A549 treated with AZD9567 at 1 μM for 4 hours (cell line): Measurements from ENCODE around the gene SUMO2. TPM values are rescaled to one million over a fixed set of nuclear protein-coding genes. Genes with fewer than 3 reads are reported as not detected.

Source experiments
- total RNA-seq: library from RNA; stranded (reverse); fragments of 200-300 nt; extraction: Qiagen RNA extraction; gene quantifications from 5 replicates; pipeline ENCODE4 v1.2.3, GENCODE V29; 2022; ENCODE audit not compliant: insufficient read depth

Gene SUMO2
- 352 to 579 TPM (median 384 TPM) in 5 replicates for total RNA-seq

DNA sequence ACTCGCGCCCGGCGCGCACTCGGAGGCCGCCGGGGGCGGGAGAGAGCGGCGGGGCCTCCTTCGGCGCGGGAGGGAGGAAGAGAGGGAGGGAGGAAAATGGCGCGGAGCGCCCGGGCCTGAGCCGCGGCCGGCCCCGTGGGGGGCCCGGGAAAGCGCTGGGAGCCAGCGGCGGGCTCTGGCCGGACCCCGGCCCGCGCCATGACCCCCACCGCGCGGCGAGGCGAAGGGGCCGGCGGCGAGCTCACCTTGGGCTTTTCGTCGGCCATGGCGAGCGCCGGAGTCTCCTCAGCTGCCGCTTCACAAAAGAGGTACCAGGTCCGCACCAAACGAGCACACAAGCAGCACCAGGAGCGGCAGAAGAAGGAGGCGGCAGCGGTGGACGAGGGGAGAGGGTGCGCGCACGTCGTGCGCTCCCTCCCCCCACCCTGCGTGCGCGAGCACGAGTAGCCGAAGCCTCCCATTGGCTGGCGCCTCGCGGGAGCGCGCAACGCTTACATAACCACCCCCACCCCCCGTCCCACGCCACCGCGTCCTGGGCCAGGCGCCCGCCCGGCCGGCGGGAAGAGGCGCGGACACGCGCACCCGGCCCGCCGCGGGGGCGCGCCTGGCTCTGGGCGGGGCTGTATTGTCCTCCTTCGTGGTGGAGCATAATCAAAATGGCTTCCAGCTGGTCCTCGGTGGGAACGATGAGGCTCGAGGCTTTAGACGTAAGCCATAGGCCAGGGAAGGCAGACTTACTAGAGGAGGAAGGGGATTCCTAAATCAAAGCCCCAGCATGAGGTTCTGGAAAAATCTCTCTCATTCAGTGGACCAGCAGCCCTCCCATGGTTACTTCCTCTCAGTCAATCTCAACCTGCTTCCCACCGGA, at the start of gene SUMO2:
SUMO2 (minus strand) TSS at position 391 of the 868 bp plus-strand sequence; CDS start at position 266, 125 bp downstream.

DNA sequence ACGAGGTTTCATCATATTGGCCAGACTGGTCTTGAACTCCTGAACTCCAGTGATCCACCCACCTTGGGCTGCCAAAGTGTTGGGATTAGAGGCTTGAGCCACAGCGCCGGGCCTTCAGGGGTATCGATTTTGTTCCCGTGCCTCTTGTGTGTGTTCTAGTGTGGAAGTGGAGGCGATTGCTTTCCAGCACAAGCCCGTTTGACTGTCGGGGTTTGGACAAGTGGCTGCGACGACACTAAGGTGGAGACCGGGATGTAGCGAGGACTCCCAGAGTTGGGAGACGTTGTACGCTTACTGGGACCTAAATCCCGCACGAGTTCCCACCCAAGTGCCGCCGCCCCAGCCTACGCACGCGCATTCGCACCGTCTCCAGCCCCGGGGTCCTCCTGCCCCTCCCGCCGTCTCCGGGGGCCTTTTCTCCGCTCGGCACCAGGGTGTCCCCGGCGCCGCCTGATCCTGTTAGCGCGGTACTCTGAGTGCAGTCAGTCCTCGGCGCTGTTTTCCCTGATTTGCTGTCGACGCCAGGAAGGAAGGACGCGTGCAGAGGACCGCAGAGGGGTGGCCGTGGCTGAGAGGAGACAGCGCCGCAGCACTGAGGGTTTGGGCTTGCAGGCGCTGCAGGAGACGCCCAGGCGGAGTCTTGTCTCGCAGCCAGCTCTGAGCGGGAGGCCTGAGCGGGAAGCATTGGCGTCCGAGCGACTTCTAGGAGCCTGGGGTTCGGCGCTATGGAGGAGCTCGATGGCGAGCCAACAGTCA, 22.5 kb upstream of the SUMO2 start, which contains the start of gene NUP85:
NUP85 (plus strand) TSS at position 643 of the 756 bp plus-strand sequence; CDS start at position 726, 83 bp downstream.

DNA sequence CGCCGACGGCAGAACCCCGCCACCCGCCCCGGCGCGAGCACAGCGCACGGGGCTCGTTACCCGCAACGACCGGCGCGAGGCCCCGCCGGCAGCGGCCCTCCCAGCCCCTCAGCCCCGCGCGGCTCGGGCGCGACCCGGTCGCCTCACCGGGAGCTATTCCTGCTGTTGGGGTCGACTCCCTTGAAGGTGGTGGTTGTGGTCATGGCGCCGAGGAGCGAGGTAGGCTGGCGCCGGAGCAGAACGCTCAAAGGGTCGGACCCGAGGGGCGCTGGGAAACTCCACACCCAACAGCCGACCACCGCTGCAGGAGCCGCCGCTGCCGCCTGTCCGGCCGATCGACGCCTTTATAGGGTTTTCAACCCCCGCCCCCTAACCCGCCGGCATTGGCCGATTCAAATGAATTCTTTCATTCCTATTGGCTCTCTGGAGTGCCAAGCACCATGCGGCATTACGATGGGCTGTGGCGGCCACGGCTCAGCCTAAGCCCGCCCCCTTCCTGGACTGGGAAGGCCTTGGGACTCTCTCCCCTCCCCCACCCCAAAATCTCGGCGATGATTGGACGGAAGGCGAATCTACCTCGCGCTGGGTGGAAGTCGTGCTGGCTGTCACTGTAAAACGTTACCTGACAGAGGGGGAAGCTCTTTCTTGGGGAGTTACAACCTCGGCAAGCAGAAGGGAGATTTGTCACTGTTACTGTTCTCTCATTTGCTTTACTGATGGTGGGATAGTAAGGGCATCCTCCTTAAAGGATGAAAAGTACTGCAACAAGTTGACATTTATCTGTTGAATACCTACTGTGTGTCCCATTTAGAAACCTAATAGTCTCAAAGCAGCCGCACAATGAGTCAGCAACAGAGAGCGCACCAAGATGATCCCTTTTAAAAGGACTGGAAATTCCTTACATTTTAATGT, 28.3 kb downstream of the SUMO2 start, which contains the start of gene JPT1:
JPT1 (minus strand) TSS at position 318 of the 912 bp plus-strand sequence; CDS start at position 203, 115 bp downstream.

DNA sequence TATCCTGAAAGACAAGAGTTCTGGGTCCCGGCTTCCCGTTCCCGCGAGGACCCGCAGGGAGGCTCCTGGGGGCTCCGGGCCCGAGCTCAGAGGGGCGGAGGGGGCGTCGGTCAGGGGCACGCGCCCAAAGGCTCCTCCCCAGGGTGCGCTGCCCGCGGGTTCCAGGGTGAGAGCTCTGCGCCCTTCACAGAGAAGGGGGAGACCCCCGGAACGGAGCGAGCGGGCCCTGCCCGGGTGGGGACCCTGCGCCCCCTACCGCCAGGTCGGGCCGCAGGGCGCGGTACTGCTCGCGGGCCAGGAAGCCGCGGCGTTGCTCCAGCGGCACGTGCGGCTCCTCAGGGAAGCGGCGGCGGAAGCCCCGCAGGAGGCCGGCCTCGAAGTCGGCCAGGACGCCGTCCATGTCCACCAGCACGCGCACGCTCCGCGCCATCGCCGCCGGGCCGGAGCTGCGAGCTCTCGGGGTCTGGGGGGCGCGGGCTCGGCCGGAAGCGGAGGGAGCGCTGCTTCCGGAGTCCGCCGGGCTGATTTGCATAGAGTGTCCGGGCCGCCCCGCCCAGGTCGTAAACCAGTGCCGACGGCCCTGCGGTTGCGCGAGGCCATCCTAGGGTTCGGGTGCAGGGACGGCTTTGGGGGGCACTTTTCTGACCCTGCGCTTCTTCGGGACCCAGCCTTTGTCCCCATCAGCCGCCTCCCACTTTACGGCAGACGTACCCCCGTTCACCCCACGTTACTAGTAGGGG, 51.3 kb downstream of the SUMO2 start, which contains the start of gene NT5C:
NT5C (minus strand) TSS at position 465 of the 740 bp plus-strand sequence; CDS start at position 430, 35 bp downstream.

Other genes starting within 250 kb of the SUMO2 start
- gene OTOP3, start 247.1 kb downstream of the SUMO2 start, total RNA-seq: not detected in 5 replicates
- gene HID1, start 210.2 kb downstream of the SUMO2 start, total RNA-seq: 11.9 to 17.0 TPM (median 12.3 TPM) in 5 replicates
- gene CDR2L, start 195.3 kb downstream of the SUMO2 start, total RNA-seq: 68.1 to 71.3 TPM (median 68.8 TPM) in 5 replicates
- 63.6 to 85.7 TPM (median 80.7 TPM) in 5 replicates for gene MRPL58, start 170.3 kb downstream of the SUMO2 start, total RNA-seq
- 490 to 552 TPM (median 514 TPM) in 5 replicates for gene ATP5PD, start 136.0 kb downstream of the SUMO2 start, total RNA-seq
- 30.8 to 35.2 TPM (median 31.4 TPM) in 5 replicates for gene KCTD2, start 135.7 kb downstream of the SUMO2 start, total RNA-seq
- 21.2 to 29.7 TPM (median 29.1 TPM) in 5 replicates for gene SLC16A5, start 95.0 kb downstream of the SUMO2 start, total RNA-seq
- gene ARMC7, start 73.0 kb downstream of the SUMO2 start, total RNA-seq: 16.3 to 18.8 TPM (median 16.8 TPM) in 5 replicates
- gene NT5C, start 51.2 kb downstream of the SUMO2 start, total RNA-seq: 61.9 to 137 TPM (median 123 TPM) in 5 replicates
- gene JPT1, start 28.4 kb downstream of the SUMO2 start, total RNA-seq: 760 to 817 TPM (median 790 TPM) in 5 replicates
- gene NUP85, start 22.7 kb upstream of the SUMO2 start, total RNA-seq: 91.8 to 101 TPM (median 98.8 TPM) in 5 replicates
- gene GGA3, start 78.6 kb upstream of the SUMO2 start, total RNA-seq: 21.3 to 34.9 TPM (median 31.4 TPM) in 5 replicates
- gene MRPS7, start 78.9 kb upstream of the SUMO2 start, total RNA-seq: 158 to 181 TPM (median 171 TPM) in 5 replicates
- gene MIF4GD, start 88.3 kb upstream of the SUMO2 start, total RNA-seq: 31.9 to 38.5 TPM (median 37.8 TPM) in 5 replicates
- 16.5 to 24.0 TPM (median 22.8 TPM) in 5 replicates for gene SLC25A19, start 106.5 kb upstream of the SUMO2 start, total RNA-seq
- gene GRB2, start 222.7 kb upstream of the SUMO2 start, total RNA-seq: 90.0 to 100 TPM (median 98.6 TPM) in 5 replicates